Smooth muscle cell (in vitro differentiated cells): ENCODE data around the gene ARL14EP. TPM values are rescaled to one million over a fixed set of nuclear protein-coding genes. Genes with fewer than 3 reads are reported as not detected.

Source experiments
- DNase-seq: peaks from one replicate; lab custom pipeline; 2025; ENCODE audit not compliant: unreplicated experiment; lab: John Stamatoyannopoulos, UW
- H2AFZ ChIP-seq: fragments of 200-600 bp; sonication (generic); 2 replicates; pipeline ENCODE4 v1.6.0; 2016; ENCODE audit warnings: antibody characterized with exemption, low read depth, mild to moderate bottlenecking
- H3F3A ChIP-seq: fragments of 200-600 bp; sonication (generic); 2 replicates; pipeline ENCODE4 v1.6.0; 2017; ENCODE audit warnings: antibody characterized with exemption, low read depth
- H3K27ac ChIP-seq: fragments of 200-600 bp; sonication (generic); 2 replicates; pipeline ENCODE4 v1.5.1; 2016; ENCODE audit warnings: low read depth, mild to moderate bottlenecking
- H3K27me3 ChIP-seq: fragments of 200-600 bp; sonication (generic); 2 replicates; pipeline ENCODE4 v1.6.1; 2016; ENCODE audit warnings: low read depth, mild to moderate bottlenecking
- H3K36me3 ChIP-seq: fragments of 200-600 bp; sonication (generic); 2 replicates; pipeline ENCODE4 v1.5.1; 2016; ENCODE audit warnings: low read depth
- H3K4me1 ChIP-seq: fragments of 200-600 bp; sonication (generic); 2 replicates; pipeline ENCODE4 v1.5.1; 2016; ENCODE audit warnings: low read depth
- H3K4me2 ChIP-seq: fragments of 200-600 bp; sonication (generic); 2 replicates; pipeline ENCODE4 v1.6.0; 2016; ENCODE audit warnings: mild to moderate bottlenecking
- H3K4me3 ChIP-seq: fragments of 200-600 bp; sonication (generic); 2 replicates; pipeline ENCODE4 v1.5.1; 2016; ENCODE audit warnings: mild to moderate bottlenecking
- H3K79me2 ChIP-seq: fragments of 200-600 bp; sonication (generic); 2 replicates; pipeline ENCODE4 v1.6.0; 2016; ENCODE audit warnings: low read depth, mild to moderate bottlenecking
- H3K9ac ChIP-seq: fragments of 200-600 bp; sonication (generic); 2 replicates; pipeline ENCODE4 v1.6.0; 2016; ENCODE audit warnings: low read depth
- H3K9me3 ChIP-seq: fragments of 200-600 bp; sonication (generic); replicated peaks from 2 replicates; pipeline ENCODE4 v1.5.1; 2016; ENCODE audit warnings: low read depth
- H4K20me1 ChIP-seq: fragments of 200-600 bp; sonication (generic); 2 replicates; pipeline ENCODE4 v1.6.0; 2016; ENCODE audit warnings: low read depth
- WGBS: methylation state at CpG from one replicate; pipeline ENCODE4 v1.1.7; 2016; ENCODE audit warnings: low lambda C conversion rate; 5-methylcytosine and 5-hydroxymethylcytosine counted together
- polyA plus RNA-seq: library from polyadenylated mRNA; unstranded; fragments of >200 nt; fragmentation: Nextera tagmentation; extraction: Ambion mirVana; gene quantifications from 2 replicates; pipeline ENCODE4 v1.2.1, GENCODE V29; 2016
- total RNA-seq: library from RNA; depleted of rRNA; stranded (reverse); fragments of >200 nt; gene quantifications from 2 replicates; pipeline ENCODE4 v1.2.3, GENCODE V29; 2014
- TF ChIP-seq, protein P1 (sequence below): fragments of 200-600 bp; sonication (generic); IDR thresholded peaks from 2 replicates; pipeline ENCODE4 v1.5.1; 2017; ENCODE audit warnings: borderline replicate concordance, mild to moderate bottlenecking, antibody characterized with exemption; ENCODE audit not compliant: insufficient read depth, poor library complexity, severe bottlenecking

ARL14EP gene
- total and polyA plus RNA-seq, 2 experiments from 2014 or later = 19.7 to 20.7 TPM

DNA sequence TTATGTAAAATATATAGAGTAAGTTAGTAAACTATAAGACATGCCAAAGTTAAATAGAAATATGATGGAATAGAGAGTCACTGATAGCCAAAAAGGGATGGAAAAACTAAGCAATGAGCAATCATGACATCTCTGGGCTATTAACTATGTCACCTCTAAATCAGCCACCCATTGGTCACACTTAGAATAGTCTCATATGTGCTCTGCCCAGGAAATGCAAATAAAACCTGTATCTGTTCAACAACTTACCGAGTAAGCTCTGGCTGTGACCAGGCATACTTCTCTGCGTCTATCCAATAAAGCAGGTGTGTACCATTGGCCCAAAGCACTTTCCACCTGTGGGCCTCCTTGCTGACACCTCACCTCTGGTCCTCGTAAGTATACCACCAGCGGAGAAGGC, 1.6 kb upstream of the ARL14EP start:
- H3F3A ChIP-seq = no peaks in the 10 kb centered on the region
- no peak for DNase-seq
- no peak overlapping the region for H3K4me2 ChIP-seq
- no peaks in the 10 kb centered on the region for H3K36me3 ChIP-seq
- H3K27ac ChIP-seq = no peak overlapping the region
- WGBS = 96% methylated on average over 4 of the region's 4 CpGs
- H3K9me3 ChIP-seq = no peaks in the 10 kb centered on the region
- TF ChIP-seq, protein P1, sequence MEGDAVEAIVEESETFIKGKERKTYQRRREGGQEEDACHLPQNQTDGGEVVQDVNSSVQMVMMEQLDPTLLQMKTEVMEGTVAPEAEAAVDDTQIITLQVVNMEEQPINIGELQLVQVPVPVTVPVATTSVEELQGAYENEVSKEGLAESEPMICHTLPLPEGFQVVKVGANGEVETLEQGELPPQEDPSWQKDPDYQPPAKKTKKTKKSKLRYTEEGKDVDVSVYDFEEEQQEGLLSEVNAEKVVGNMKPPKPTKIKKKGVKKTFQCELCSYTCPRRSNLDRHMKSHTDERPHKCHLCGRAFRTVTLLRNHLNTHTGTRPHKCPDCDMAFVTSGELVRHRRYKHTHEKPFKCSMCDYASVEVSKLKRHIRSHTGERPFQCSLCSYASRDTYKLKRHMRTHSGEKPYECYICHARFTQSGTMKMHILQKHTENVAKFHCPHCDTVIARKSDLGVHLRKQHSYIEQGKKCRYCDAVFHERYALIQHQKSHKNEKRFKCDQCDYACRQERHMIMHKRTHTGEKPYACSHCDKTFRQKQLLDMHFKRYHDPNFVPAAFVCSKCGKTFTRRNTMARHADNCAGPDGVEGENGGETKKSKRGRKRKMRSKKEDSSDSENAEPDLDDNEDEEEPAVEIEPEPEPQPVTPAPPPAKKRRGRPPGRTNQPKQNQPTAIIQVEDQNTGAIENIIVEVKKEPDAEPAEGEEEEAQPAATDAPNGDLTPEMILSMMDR = no peak
- H4K20me1 ChIP-seq = no peaks in the 10 kb centered on the region
- peaks cover 19% of the 10 kb centered on the region for H3K4me1 ChIP-seq
- peaks cover 40% of the 10 kb centered on the region for H3K27me3 ChIP-seq
- no peak overlapping the region for H3K9ac ChIP-seq
- H3K4me3 ChIP-seq = no peak overlapping the region
- H2AFZ ChIP-seq = no peak overlapping the region
- H3K79me2 ChIP-seq = peaks cover 33% of the 10 kb centered on the region

DNA sequence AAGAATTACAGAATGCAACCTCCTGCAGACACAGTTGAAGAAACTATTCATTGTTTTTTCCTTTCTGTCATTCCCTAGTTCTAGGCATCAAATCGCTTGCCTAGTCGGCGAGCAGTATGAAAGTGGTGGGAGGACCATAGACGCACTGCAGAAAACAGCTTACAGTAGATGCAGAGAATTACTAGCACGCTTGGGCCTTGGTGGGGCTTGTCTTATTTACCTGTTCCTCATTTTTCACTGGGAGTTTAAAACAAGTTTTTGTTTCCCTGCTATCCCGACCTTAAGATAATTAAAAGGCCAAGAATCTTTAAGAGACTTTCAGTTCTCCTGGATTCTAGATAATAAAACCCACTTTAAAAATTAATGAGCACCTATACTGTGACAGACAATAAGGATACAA, 713 bp upstream of the ARL14EP start:
- H3K27ac ChIP-seq = no peak overlapping the region
- H3K27me3 ChIP-seq = peaks cover 31% of the 10 kb centered on the region
- 78% methylated on average over 6 of the region's 6 CpGs for WGBS
- no peak for DNase-seq
- H2AFZ ChIP-seq = peak overlapping the region; percentile 94
- H3K4me1 ChIP-seq = peaks cover 19% of the 10 kb centered on the region
- H3K36me3 ChIP-seq = no peaks in the 10 kb centered on the region
- no peaks in the 10 kb centered on the region for H3F3A ChIP-seq
- H3K79me2 ChIP-seq = peaks cover 41% of the 10 kb centered on the region
- H4K20me1 ChIP-seq = no peaks in the 10 kb centered on the region
- H3K4me3 ChIP-seq = peak overlapping the region; percentile 78
- H3K9ac ChIP-seq = no peak overlapping the region
- no peaks in the 10 kb centered on the region for H3K9me3 ChIP-seq
- TF ChIP-seq, protein P1 = no peak
- H3K4me2 ChIP-seq = peak overlapping the region; percentile 96

DNA sequence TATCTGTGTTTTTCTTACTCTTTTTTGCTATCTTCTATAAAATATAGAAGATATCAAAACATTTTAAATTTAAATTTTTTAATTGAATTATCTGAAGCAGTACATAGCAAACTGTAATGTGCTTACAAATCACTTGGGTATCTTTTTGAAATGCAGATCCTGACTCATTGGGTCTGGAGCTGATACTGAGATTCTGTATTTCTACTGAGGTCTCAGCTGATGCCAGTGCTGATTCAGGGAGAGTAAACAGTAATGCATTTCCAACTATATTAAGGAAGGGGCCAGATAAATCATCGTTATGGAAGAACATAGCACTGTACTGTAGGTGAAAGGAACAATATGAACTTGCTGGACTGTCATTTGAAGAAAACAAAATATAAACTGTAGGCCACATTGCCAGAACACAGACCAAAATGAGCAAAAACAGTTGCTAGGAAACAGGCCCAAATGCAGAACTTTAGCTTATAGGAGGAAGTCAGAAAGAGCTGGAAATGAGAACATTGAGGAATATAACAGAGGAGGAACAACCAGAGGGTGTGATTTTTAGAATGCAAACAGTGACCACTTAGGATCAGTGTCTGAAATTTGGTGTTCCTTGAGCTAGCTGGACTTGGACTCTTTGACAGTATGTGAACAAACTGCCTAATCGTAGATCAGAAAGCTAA, 3.3 kb downstream of the ARL14EP start:
- TF ChIP-seq, protein P1 = no peak
- Histone ChIP-seq H3K9ac (no peak overlapping the region), H3K36me3 (no peaks in the 10 kb centered on the region), H3F3A (no peaks in the 10 kb centered on the region), H3K79me2 (peaks cover 80% of the 10 kb centered on the region), H4K20me1 (peaks cover 29% of the 10 kb centered on the region), H3K27me3 (peaks cover under 1% of the 10 kb centered on the region), H3K27ac (peak overlapping the region; percentile 46), H2AFZ (no peak overlapping the region), H3K4me1 (peaks cover 22% of the 10 kb centered on the region), H3K9me3 (no peaks in the 10 kb centered on the region), H3K4me2 (no peak overlapping the region), H3K4me3 (no peak overlapping the region)
- 87% methylated on average over 2 of the region's 2 CpGs for WGBS
- no peak for DNase-seq

DNA sequence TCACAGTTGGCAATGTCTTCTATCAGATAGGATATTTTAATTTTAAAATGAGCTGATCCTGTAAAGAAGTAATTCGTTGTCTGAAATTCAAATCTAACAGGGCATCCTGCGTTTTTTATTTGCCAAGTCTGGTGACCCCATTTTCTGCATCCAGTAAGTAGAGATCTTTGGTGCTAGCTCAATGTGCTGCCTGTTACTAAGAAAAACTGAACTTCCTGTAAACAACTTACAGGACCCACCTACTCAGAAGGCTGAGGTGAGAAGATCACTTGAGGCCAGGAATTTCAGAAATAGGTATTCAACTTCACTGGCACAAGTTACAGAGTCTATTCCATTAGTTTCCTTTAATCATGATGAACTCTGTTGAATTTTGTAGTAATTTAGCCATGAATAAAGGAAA, 4.0 kb downstream of the ARL14EP start:
- DNase-seq = no peak
- 99% methylated on average over 2 of the region's 2 CpGs for WGBS
- H4K20me1 ChIP-seq = peaks cover 33% of the 10 kb centered on the region
- no peak overlapping the region for H3K4me3 ChIP-seq
- H3K4me1 ChIP-seq = peaks cover 22% of the 10 kb centered on the region
- H3K27me3 ChIP-seq = no peaks in the 10 kb centered on the region
- H3K79me2 ChIP-seq = peaks cover 81% of the 10 kb centered on the region
- H3K9me3 ChIP-seq = no peaks in the 10 kb centered on the region
- H3F3A ChIP-seq = no peaks in the 10 kb centered on the region
- H3K27ac ChIP-seq = no peak overlapping the region
- H3K36me3 ChIP-seq = no peaks in the 10 kb centered on the region
- H3K9ac ChIP-seq = no peak overlapping the region
- TF ChIP-seq, protein P1 = no peak
- H2AFZ ChIP-seq = no peak overlapping the region
- H3K4me2 ChIP-seq = no peak overlapping the region
